Immature natural killer cell (primary cell): ENCODE data around the gene HSD17B12. TPM values are rescaled to one million over a fixed set of nuclear protein-coding genes. Genes with fewer than 3 reads are reported as not detected.
"Not testable (repeated sequence)": the region's sequence is repeated elsewhere in the genome, so short reads cannot be mapped to it uniquely, and the experiment has no call there.

Experiments used
- DNase-seq, 3 donors: peaks; one replicate each; pipeline ENCODE4 v3.0.0; 2022; ENCODE audit warnings: mixed read lengths in 1 of 3
- H3K27ac Mint-ChIP-seq, 6 donors: one replicate each; pipeline ENCODE4 v1.8.0; 2020; ENCODE audit warnings: mixed read lengths in 6 of 6, mild to moderate bottlenecking in 5 of 6, inconsistent platforms in 4 of 6, moderate library complexity in 3 of 6
- H3K27me3 Mint-ChIP-seq, 3 donors: one replicate each; pipeline ENCODE4 v1.8.0; 2020 to 2021; ENCODE audit warnings: low read depth in 3 of 3, mild to moderate bottlenecking in 3 of 3, mixed read lengths in 3 of 3, moderate library complexity in 3 of 3, inconsistent platforms in 1 of 3
- H3K36me3 Mint-ChIP-seq, 3 donors: one replicate each; pipeline ENCODE4 v1.8.0; 2020; ENCODE audit warnings: mixed read lengths in 3 of 3, inconsistent platforms in 2 of 3, mild to moderate bottlenecking in 2 of 3
- H3K4me1 Mint-ChIP-seq, 2 donors: one replicate each; pipeline ENCODE4 v1.8.0; 2020; ENCODE audit warnings: inconsistent platforms in 2 of 2, mild to moderate bottlenecking in 2 of 2, mixed read lengths in 2 of 2, moderate library complexity in 1 of 2
- H3K4me3 Mint-ChIP-seq, 5 donors: one replicate each; pipeline ENCODE4 v1.8.0; 2020; ENCODE audit warnings: mild to moderate bottlenecking in 5 of 5, mixed read lengths in 5 of 5, inconsistent platforms in 3 of 5, moderate library complexity in 3 of 5
- H3K9me3 Mint-ChIP-seq, 6 donors: one replicate each; pipeline ENCODE4 v1.8.0; 2020; ENCODE audit warnings: mild to moderate bottlenecking in 6 of 6, mixed read lengths in 6 of 6, inconsistent platforms in 4 of 6, moderate library complexity in 3 of 6
- polyA plus RNA-seq, 3 donors: library from polyadenylated mRNA; unstranded; fragments of 300-500 nt; fragmentation: Illumina TruSeq; gene quantifications; one replicate each; pipeline ENCODE4 v1.2.3, GENCODE V29; 2021

HSD17B12 gene
- polyA plus RNA-seq: 10 to 100 TPM; 22.0 to 32.4 (median 30.2) TPM

DNA sequence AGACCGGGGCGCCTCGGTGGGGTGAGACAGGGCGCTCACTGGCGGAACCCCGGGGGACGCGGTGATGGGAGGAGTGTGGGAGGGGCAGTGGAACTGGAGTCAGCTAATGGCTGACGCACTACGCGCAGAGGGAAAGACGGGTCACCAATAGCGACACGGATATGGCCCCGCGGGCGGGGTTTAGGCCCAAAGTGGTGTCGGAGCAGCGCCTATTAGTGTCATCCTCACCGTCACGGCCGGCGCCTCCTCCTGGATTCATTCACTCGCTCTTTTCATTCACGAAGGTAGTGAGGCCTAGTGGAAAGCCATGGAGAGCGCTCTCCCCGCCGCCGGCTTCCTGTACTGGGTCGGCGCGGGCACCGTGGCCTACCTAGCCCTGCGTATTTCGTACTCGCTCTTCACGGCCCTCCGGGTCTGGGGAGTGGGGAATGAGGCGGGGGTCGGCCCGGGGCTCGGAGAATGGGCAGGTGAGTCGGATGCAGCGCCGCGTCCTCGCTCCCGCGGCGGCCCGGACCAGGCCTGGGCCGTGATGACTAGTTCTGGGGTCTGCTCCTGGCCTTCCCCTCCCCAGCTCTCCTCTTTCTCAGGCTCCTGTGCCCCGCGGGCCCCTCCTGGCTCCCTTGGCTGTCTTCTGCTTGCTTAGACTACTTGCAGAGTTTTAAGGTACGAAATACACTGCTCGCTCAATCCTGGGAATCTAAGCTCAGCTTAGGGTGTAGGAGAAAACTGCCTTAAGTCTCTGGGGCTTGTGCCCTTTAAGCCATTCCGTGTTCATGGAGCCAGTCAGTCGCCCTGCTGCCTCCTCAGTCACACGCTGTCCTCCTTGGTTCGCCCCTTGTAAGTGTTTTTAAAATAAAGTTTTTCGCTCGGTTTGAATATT is at the start of gene HSD17B12:
TSS of gene HSD17B12 (plus strand) at position 218 of the 880 bp plus-strand sequence. CDS start at position 308, 90 bp downstream.
- Mint-ChIP-seq H3K36me3 (peaks cover 10 to 14% (median 12%) of the 10 kb centered on the region in 3 donors), H3K27me3 (peaks cover 7 to 15% (median 8%) of the 10 kb centered on the region in 3 donors), H3K4me1 (peaks cover 22 to 33% of the 10 kb centered on the region in 2 donors), H3K4me3 (peak within 1 kb of the TSS; percentile 88 to 99 (median 94)), H3K9me3 (peaks cover 0 to 3% (median 0%) of the 10 kb centered on the region in 6 donors), H3K27ac (peak within 1 kb of the TSS; percentile 92 to 98 (median 95))
- peak; percentile 98 to 99 (median 98) for DNase-seq

- H3K27ac Mint-ChIP-seq: no peak overlapping the region
- no peaks in the 10 kb centered on the region for H3K4me1 Mint-ChIP-seq
- peaks cover 4 to 20% (median 20%) of the 10 kb centered on the region in 3 donors for H3K27me3 Mint-ChIP-seq
- no peak overlapping the region for H3K4me3 Mint-ChIP-seq
- no peaks in the 10 kb centered on the region for H3K36me3 Mint-ChIP-seq
- H3K9me3 Mint-ChIP-seq: peaks cover 0 to 11% (median 0%) of the 10 kb centered on the region in 6 donors
- DNase-seq: no peak
Observed at GRCh38 chr11:43631732-43632131, 48.8 kb upstream of the HSD17B12 start.

DNA sequence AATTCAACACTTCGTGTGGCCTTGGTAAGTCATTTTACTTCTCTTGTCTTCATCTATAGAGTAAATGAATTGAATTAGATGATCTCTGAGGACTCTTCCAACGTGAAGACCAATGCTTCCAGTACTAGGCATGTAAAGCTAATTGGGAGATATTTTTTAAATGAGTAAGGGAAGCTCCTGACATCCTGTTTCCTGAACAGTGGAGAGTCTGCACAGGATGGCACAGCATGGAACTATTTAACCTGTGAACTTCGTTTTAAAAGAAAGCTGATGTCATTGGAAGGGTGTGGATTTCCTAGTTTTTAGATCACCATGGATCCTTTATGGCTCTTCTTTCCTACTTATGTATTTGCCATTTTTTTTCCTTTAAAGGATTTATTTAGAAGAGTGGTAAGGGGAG is 48.4 kb upstream of the HSD17B12 start:
- H3K9me3 Mint-ChIP-seq: peaks cover 0 to 11% (median 0%) of the 10 kb centered on the region in 6 donors
- H3K27ac Mint-ChIP-seq: no peak overlapping the region
- H3K4me3 Mint-ChIP-seq: no peak overlapping the region
- no peaks in the 10 kb centered on the region for H3K4me1 Mint-ChIP-seq
- no peaks in the 10 kb centered on the region for H3K36me3 Mint-ChIP-seq
- no peak for DNase-seq
- peaks cover 4 to 20% (median 20%) of the 10 kb centered on the region in 3 donors for H3K27me3 Mint-ChIP-seq

DNA sequence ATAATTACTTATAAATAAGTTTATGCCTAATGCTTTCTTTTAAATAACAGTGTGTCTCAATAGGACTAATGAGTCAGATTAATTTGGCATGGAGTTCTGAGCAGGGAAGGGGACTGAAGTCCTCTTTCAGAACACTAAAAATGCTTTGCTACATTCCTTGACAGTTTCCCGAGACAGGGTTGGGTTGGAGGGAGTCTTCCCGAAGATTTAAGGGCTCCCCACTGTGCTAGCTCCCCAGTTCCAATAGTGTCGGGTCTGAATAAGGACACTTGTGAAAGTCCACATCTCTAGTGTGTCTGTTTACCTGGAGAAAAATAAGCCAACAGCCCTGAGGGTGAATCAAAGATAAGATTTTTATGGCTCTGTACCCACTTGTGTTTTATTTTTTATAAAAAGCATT is 41.8 kb upstream of the HSD17B12 start:
- Mint-ChIP-seq H3K36me3 (no peaks in the 10 kb centered on the region), H3K27ac (no peak overlapping the region), H3K9me3 (peaks cover 0 to 2% (median 0%) of the 10 kb centered on the region in 6 donors), H3K4me3 (no peak overlapping the region), H3K27me3 (peaks cover 12 to 17% (median 14%) of the 10 kb centered on the region in 3 donors), H3K4me1 (peaks cover 2 to 3% of the 10 kb centered on the region in 2 donors)
- DNase-seq: no peak

- Mint-ChIP-seq H3K4me1 (peaks cover 7 to 8% of the 10 kb centered on the region in 2 donors), H3K9me3 (peaks cover 0 to under 1% (median 0%) of the 10 kb centered on the region in 6 donors), H3K27ac (no peak overlapping the region), H3K4me3 (no peak overlapping the region), H3K36me3 (no peaks in the 10 kb centered on the region), H3K27me3 (peaks cover 15 to 19% (median 17%) of the 10 kb centered on the region in 3 donors)
- DNase-seq: no peak
Observed at GRCh38 chr11:43639224-43639623, 41.3 kb upstream of the HSD17B12 start.

DNA sequence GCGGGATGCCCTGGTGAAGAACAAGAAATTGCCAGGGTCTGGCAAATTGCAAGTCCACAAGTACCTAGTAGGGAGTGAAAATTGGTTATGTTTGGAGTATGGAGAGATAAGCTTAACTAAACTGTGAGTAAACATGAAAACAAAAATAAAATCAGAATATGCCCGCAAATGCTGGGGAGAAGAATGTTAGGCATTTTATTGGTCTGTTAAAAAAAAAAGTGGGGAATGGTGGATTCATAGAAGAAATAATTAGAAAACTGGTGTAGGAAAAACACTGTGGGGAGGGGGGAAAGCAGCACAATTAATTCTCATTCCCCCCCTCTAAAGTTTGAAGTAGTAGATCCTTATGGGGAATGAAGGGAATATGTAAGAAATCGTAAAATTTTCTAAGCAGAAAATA is 40.6 kb upstream of the HSD17B12 start:
- Mint-ChIP-seq H3K9me3 (no peaks in the 10 kb centered on the region), H3K36me3 (no peaks in the 10 kb centered on the region), H3K4me3 (no peak overlapping the region), H3K27me3 (peaks cover 14 to 22% (median 16%) of the 10 kb centered on the region in 3 donors), H3K27ac (no peak overlapping the region), H3K4me1 (peaks cover 14 to 15% of the 10 kb centered on the region in 2 donors)
- DNase-seq: no peak

- H3K27ac Mint-ChIP-seq: peak overlapping the region; percentile 76 to 92 (median 89)
- H3K4me3 Mint-ChIP-seq: peak overlapping the region; percentile 88 to 95 (median 94)
- H3K9me3 Mint-ChIP-seq: no peaks in the 10 kb centered on the region
- peaks cover 19 to 31% of the 10 kb centered on the region in 2 donors for H3K4me1 Mint-ChIP-seq
- peaks cover 8 to 19% (median 11%) of the 10 kb centered on the region in 3 donors for H3K27me3 Mint-ChIP-seq
- DNase-seq: peak; percentile 80 to 84 (median 83)
- H3K36me3 Mint-ChIP-seq: no peaks in the 10 kb centered on the region
Observed at GRCh38 chr11:43643898-43644620, 36.5 kb upstream of the HSD17B12 start.

DNA sequence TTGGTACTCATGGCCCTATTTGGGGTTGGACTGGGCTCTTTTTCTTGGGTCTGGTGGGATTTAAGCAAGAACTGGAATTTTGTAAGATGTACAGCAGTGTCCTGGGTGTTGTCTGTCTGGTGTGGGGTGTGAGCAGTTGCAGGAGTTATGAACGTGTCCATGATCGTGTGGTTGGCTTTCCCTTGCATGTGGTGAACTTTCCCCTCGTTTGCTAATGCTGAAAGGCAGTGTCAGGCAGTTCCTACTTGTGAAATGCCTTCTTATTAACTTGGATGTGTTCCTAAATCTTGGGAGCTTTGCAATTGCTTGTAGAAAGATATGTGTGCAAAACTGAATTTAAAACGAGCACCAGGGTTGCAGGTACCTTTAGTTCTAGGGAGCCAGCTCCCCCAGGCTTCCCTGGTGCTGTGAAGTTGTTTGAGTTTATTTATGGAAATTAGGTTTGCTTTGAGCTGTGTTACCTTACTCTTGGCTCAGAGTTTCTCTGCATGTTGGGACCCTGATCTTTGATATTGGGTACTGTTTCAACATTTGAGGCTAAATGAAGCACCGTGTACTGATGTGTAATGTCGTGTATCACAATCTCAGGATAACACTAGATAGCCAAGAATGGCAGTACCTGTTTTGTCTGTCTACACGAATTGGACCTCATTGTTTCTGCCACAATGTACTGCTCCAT is 35.8 kb upstream of the HSD17B12 start:
- peak overlapping the region; percentile 76 to 92 (median 89) for H3K27ac Mint-ChIP-seq
- H3K9me3 Mint-ChIP-seq: no peaks in the 10 kb centered on the region
- H3K36me3 Mint-ChIP-seq: peaks cover 3 to 4% (median 3%) of the 10 kb centered on the region in 3 donors
- peaks cover 19 to 31% of the 10 kb centered on the region in 2 donors for H3K4me1 Mint-ChIP-seq
- peak overlapping the region; percentile 88 to 95 (median 94) for H3K4me3 Mint-ChIP-seq
- peaks cover 4 to 16% (median 9%) of the 10 kb centered on the region in 3 donors for H3K27me3 Mint-ChIP-seq
- DNase-seq: peak in 1 of 3 donors; percentile 1

DNA sequence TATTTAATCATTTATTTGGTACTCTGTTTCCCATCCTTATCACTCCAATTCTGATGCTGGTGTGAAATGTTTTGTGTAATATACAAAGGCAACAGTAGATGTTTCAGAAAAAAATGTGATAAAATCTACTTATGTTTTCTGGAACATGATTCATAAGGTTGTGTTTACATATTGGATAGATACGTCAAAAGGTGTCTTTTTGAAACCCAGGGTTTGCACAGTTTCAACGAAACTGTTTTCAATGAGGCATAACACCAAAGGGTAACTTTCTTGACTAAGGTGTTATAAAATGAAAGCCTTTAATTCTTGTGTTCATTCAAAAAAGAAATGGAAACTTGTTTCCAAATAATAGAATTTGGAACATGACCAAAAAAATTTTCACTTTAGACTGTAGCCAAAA is 33.8 kb upstream of the HSD17B12 start:
- peak overlapping the region in 2 of 5 donors; percentile 6 to 40 for H3K4me3 Mint-ChIP-seq
- H3K27ac Mint-ChIP-seq: no peak overlapping the region
- peaks cover 6 to 8% (median 7%) of the 10 kb centered on the region in 3 donors for H3K36me3 Mint-ChIP-seq
- peaks cover 0 to 3% (median 0%) of the 10 kb centered on the region in 6 donors for H3K9me3 Mint-ChIP-seq
- no peak for DNase-seq
- peaks cover 19 to 31% of the 10 kb centered on the region in 2 donors for H3K4me1 Mint-ChIP-seq
- H3K27me3 Mint-ChIP-seq: peaks cover 4 to 12% (median 6%) of the 10 kb centered on the region in 3 donors

DNA sequence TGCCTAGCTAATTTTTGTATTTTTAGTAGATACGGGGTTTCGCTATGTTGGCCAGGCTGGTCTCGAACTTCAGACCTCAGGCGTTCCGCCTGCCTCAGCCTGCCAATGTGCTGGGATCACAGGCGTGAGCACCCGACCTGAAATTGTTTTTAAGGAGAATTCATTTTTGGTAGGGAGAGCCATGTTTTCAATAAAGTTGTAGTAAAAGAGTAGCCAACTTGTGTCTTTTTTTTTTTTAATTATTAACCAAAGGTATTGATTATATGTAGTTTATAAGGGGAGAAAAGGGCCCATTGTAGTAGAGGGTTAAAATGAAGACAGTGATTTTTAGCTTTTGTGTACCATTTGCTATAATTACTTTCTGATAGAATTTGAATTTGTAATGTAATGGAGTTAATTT is 31.6 kb upstream of the HSD17B12 start:
- Mint-ChIP-seq H3K27ac (no peak overlapping the region), H3K27me3 (peaks cover 3 to 7% (median 3%) of the 10 kb centered on the region in 3 donors), H3K9me3 (peaks cover 0 to 7% (median 0%) of the 10 kb centered on the region in 6 donors), H3K4me3 (no peak overlapping the region), H3K36me3 (peaks cover 6 to 8% (median 7%) of the 10 kb centered on the region in 3 donors), H3K4me1 (peaks cover 15 to 26% of the 10 kb centered on the region in 2 donors)
- no peak for DNase-seq

DNA sequence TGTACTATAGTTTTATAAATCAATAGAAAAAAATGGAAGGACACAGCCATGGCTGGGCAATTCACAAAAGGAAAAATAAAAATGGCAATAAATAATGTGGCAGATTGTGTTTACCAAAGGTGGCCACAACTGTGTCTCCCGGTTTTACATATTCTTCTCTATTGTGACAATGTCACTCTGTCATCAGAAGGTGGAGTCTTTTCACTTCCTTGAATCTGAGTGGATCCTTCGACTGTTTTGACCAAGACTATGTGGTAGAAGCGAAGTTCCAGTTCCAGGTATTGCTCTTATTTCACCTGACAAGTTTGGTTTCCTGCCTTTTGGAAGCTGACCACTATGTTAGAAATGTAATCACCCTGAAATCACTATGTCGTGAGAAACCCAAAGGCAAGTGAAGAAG is 31.0 kb upstream of the HSD17B12 start:
- Mint-ChIP-seq H3K9me3 (peaks cover 0 to 7% (median 0%) of the 10 kb centered on the region in 6 donors), H3K27ac (no peak overlapping the region), H3K4me1 (peaks cover 9 to 20% of the 10 kb centered on the region in 2 donors), H3K36me3 (peaks cover 6 to 8% (median 7%) of the 10 kb centered on the region in 3 donors), H3K4me3 (no peak overlapping the region), H3K27me3 (peaks cover 0 to 3% (median 2%) of the 10 kb centered on the region in 3 donors)
- DNase-seq: no peak

DNA sequence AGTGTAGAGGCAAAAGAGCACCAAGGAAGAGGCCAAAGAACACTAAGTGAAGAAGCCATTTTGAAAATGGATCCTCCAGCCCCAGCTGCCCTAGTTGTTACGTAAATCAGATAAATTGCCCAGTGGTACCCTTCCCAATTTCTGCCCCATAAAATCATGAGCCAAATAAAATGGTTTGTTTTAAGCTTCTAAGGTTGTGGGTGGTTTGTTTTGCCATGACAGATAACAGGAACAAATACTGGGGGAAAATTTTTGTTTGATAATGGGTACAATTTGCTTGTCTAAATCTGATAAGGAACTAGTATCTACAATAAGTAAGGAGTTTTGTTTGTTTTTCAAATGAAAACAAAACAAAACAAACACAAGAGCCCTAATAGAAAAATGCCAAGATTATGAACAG is 30.6 kb upstream of the HSD17B12 start:
- peaks cover 5 to 15% of the 10 kb centered on the region in 2 donors for H3K4me1 Mint-ChIP-seq
- no peak for DNase-seq
- no peak overlapping the region for H3K27ac Mint-ChIP-seq
- peaks cover 0 to 7% (median 0%) of the 10 kb centered on the region in 6 donors for H3K9me3 Mint-ChIP-seq
- H3K27me3 Mint-ChIP-seq: peaks cover 0 to 2% (median 0%) of the 10 kb centered on the region in 3 donors
- peaks cover 6 to 8% (median 7%) of the 10 kb centered on the region in 3 donors for H3K36me3 Mint-ChIP-seq
- H3K4me3 Mint-ChIP-seq: no peak overlapping the region

DNA sequence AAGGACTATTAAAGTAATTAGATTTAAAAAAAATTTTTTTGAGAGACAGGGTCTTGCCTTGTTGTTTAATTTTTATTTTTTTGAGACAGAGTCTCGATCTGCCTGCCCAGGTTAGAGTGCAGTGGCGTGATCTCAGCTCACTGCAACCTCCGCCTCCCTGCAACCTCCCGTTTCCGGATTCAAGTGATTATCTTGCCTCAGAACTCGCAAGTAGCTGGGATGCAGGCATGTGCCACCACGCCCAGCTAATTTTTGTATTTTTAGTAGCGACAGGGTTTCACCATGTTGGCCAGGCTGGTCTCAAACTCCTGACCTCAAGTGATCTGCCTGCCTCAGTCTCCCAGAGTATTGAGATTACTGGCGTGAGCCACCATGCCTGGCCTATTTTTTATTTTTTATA is 17.5 kb upstream of the HSD17B12 start:
- H3K27ac Mint-ChIP-seq, H3K36me3 Mint-ChIP-seq, DNase-seq, H3K9me3 Mint-ChIP-seq, H3K4me1 Mint-ChIP-seq, H3K4me3 Mint-ChIP-seq, H3K27me3 Mint-ChIP-seq: not testable (repeated sequence)
